RWPE2 (cell line): Measurements from ENCODE around the gene TLCD3A.
"Not testable (repeated sequence)": the region's sequence is repeated elsewhere in the genome, so short reads cannot be mapped to it uniquely, and the experiment has no call there.

ENCODE experiments used
- ATAC-seq: fragments of 200-7000 bp; cut with Tn5 transposase; 3 replicates; pipeline ENCODE4 v1.9.1; 2021; ENCODE audit warnings: low read depth
- DNase-seq: peaks from one replicate; pipeline ENCODE4 v3.0.0-alpha.2; 2020; ENCODE audit warnings: low spot score
- H3K27ac ChIP-seq: fragments of 450-650 bp; 2 replicates; pipeline ENCODE4 v1.5.1; 2017; ENCODE audit warnings: mild to moderate bottlenecking; ENCODE audit not compliant: poor library complexity, severe bottlenecking
- H3K27me3 ChIP-seq: fragments of 250-450 bp; sonication (Bioruptor Pico); 2 replicates; pipeline ENCODE4 v1.5.1; 2021; ENCODE audit warnings: mild to moderate bottlenecking, moderate library complexity; ENCODE audit not compliant: insufficient read depth, poor library complexity, severe bottlenecking
- H3K36me3 ChIP-seq: fragments of 250-450 bp; sonication (Bioruptor Pico); 2 replicates; pipeline ENCODE4 v1.5.1; 2020; ENCODE audit warnings: low read depth, mild to moderate bottlenecking, moderate library complexity
- H3K4me1 ChIP-seq: fragments of 250-450 bp; sonication (Bioruptor Pico); 2 replicates; pipeline ENCODE4 v1.5.1; 2021; ENCODE audit warnings: mild to moderate bottlenecking, moderate library complexity; ENCODE audit not compliant: insufficient read depth, poor library complexity, severe bottlenecking
- H3K4me3 ChIP-seq: fragments of 250-450 bp; sonication (Bioruptor Pico); 2 replicates; pipeline ENCODE4 v1.5.1; 2021; ENCODE audit warnings: mild to moderate bottlenecking, moderate library complexity; ENCODE audit not compliant: severe bottlenecking
- H3K9me3 ChIP-seq: fragments of 250-450 bp; sonication (Bioruptor Pico); 2 replicates; pipeline ENCODE4 v1.5.1; 2021; ENCODE audit warnings: mild to moderate bottlenecking, moderate library complexity; ENCODE audit not compliant: severe bottlenecking
- CTCF ChIP-seq: fragments of 450-650 bp; IDR thresholded peaks from one replicate; pipeline ENCODE4 v1.5.1; 2017; ENCODE audit warnings: mild to moderate bottlenecking, moderate library complexity; ENCODE audit not compliant: poor library complexity, severe bottlenecking

The TLCD3A gene

GRCh38 chr17:789160-789840 lies 56.9 kb downstream of the TLCD3A start:
- no peaks in the 10 kb centered on the region for H3K27me3 ChIP-seq
- H3K9me3 ChIP-seq: no peaks in the 10 kb centered on the region
- peaks cover 48% of the 10 kb centered on the region for H3K36me3 ChIP-seq
- no peak overlapping the region for H3K4me3 ChIP-seq
- peaks cover 12% of the 10 kb centered on the region for H3K4me1 ChIP-seq
- DNase-seq (no peak), ATAC-seq (no peak)
- H3K27ac ChIP-seq: peak overlapping the region; percentile 78
- no peak for TF ChIP-seq CTCF

GRCh38 chr17:789931-790873 lies 57.8 kb downstream of the TLCD3A start:
- H3K27me3 ChIP-seq, H3K4me3 ChIP-seq, H3K9me3 ChIP-seq: not testable (repeated sequence)
- peak; percentile 88 for DNase-seq
- H3K36me3 ChIP-seq: peaks cover 39% of the 10 kb centered on the region
- H3K27ac ChIP-seq: peak overlapping the region; percentile 78
- H3K4me1 ChIP-seq: peaks cover 12% of the 10 kb centered on the region
- peak; percentile 69 for ATAC-seq

GRCh38 chr17:790874-791247 lies 58.5 kb downstream of the TLCD3A start:
- H3K27me3 ChIP-seq, H3K9me3 ChIP-seq, DNase-seq: not testable (repeated sequence)
- peaks cover 35% of the 10 kb centered on the region for H3K36me3 ChIP-seq
- H3K4me1 ChIP-seq: peaks cover 12% of the 10 kb centered on the region
- peak overlapping the region; percentile 6 for H3K4me3 ChIP-seq
- H3K27ac ChIP-seq: peak overlapping the region; percentile 30
- ATAC-seq: peak; percentile 35

GRCh38 chr17:791829-792228 lies 59.4 kb downstream of the TLCD3A start:
- Histone ChIP-seq H3K4me1 (peaks cover 12% of the 10 kb centered on the region), H3K27me3 (no peaks in the 10 kb centered on the region), H3K36me3 (peaks cover 32% of the 10 kb centered on the region), H3K9me3 (no peaks in the 10 kb centered on the region), H3K27ac (peak overlapping the region; percentile 30), H3K4me3 (no peak overlapping the region)
- no peak for TF ChIP-seq CTCF
- DNase-seq: no peak
- no peak for ATAC-seq

GRCh38 chr17:792277-792676 lies 59.9 kb downstream of the TLCD3A start:
- no peak for TF ChIP-seq CTCF
- H3K9me3 ChIP-seq: no peaks in the 10 kb centered on the region
- H3K36me3 ChIP-seq: peaks cover 32% of the 10 kb centered on the region
- H3K4me3 ChIP-seq: no peak overlapping the region
- ATAC-seq: no peak
- DNase-seq: no peak
- peak overlapping the region; percentile 1 for H3K27ac ChIP-seq
- peaks cover 12% of the 10 kb centered on the region for H3K4me1 ChIP-seq
- H3K27me3 ChIP-seq: no peaks in the 10 kb centered on the region
